Peyer's patch (tissue), 4 donors: ENCODE results near the gene CCDC200.
"Not testable (repeated sequence)": the region's sequence is repeated elsewhere in the genome, so short reads cannot be mapped to it uniquely, and the experiment has no call there.

Experiments used
- CTCF ChIP-seq, 6 experiments: fragments of 450-650 bp in 4 of 6; fragments of 200-600 bp in 2 of 6; sonication (generic) in 1 of 6; IDR thresholded peaks; one replicate each; pipeline ENCODE4 v1.5.1; 2017 to 2019; ENCODE audit warnings: antibody characterized with exemption in 6 of 6, mild to moderate bottlenecking in 3 of 6, moderate library complexity in 1 of 6
- POLR2A ChIP-seq, 2 donors: fragments of 450-650 bp; IDR thresholded peaks; one replicate each; pipeline ENCODE4 v1.5.1; 2017; ENCODE audit warnings: antibody characterized with exemption in 2 of 2, mild to moderate bottlenecking in 2 of 2, moderate library complexity in 2 of 2

- not testable (repeated sequence) for TF ChIP-seq POLR2A, CTCF (IDR thresholded peaks at IDR 0.05)
Measured at GRCh38 chr17:43233263-43233662, 4.8 kb upstream of the CCDC200 start.
